NK-92 treated with Interleukin-12 subunit alpha and Interleukin-12 subunit beta, amount 100 ng/mL, for 24 hours (cell line): ENCODE data around the gene TMEM97.

Experiments used
- DNase-seq: peaks from one replicate; lab custom pipeline; 2025; lab: John Stamatoyannopoulos, UW

The TMEM97 gene

DNA sequence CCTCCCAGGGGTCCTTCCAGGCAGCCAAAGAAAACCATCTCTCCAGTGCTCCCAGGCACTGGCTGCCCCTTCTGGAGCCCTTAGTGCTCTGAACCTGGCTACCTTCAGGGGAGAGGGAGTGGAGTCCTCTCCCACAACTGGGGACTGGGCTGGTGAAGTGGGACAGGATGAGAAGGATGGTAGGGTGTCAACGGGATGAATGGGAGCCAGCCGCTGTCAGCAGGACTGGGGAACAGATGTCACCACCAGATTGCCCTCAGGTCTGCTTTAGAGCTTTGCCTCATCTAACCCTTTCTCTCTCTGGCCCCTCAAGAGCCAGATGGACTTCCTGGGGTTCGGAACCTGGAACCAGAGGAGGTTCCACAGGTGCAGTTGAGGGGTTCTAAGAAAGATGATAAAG is 46.5 kb downstream of the TMEM97 start:
- no peak for DNase-seq

DNA sequence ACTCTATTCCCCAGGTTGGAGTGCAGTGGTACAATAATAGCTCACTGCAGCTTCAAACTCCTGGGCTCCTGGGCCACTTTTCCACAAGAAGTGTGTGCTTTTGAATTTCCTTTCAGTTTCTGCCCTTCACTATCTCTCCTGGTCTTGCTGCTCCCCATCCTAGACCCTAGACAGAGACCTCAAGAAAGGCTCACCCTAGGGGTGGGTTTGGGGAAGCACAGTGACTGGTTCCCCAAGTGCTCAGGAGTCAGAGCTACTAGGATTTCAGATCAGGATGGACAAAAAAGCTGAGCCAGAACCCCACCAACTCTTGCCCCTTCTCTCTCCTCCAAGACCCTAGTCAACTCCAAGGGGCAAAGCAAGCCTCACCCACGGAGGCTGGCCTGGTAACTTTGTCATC is 47.6 kb downstream of the TMEM97 start:
- no peak for DNase-seq

DNA sequence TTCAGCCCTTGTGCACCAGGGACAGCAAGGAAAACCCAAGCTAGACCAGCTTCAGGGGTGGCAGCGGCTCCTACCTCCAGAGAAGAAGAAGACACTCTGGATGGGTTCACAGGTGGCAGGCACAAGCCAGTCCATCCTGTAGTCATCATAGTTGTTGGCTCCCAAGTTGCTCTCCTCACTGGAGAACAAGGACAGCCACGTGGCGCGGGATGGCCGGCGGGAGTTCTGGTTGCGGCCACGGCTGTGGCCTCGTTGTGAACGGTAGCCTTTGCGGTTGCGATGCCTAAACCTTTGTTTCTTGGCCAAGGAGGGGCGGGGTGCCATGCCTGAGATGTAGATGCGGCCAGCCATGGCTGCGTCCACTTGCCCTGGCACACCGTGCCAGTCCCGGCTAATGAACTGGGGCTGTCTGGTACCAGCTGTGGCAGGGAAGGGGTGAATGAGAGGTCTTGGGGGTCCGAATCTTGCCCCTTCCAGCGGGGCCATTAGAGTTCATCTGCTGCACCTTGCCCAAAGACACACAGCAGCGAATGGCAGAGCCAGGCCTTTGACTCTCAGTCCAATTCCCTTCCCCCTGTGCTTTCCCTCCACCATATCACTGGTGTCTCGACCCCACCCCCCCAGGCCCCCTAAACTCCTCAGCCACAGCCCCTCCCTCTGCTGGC is 48.8 kb downstream of the TMEM97 start:
- no peak for DNase-seq

DNA sequence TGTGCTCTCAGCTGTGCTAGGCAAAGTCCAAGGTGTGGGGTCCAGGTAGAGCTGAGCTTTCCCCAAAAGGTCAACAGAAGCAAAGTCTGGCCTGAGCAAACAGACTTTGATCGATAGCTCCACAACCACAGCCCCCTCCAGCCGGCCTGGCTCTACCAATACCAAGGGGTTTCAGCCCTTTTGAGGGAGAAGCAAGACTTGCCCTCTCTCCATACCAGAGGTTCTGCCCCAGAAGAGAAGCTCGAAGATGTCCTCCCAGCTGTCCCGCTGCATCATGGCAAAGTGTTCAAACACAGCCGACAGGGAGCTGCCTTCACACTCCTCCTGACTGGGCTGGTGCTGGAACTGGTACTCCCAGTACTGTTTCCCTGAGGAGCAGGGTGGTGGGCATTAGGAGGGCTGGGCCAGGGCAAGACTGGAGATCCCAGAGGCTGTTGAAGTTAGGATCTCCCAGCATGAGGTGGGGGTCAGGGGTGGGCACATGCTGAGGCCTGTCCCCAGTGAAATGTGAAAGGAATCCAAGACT is 49.4 kb downstream of the TMEM97 start:
- no peak for DNase-seq

DNA sequence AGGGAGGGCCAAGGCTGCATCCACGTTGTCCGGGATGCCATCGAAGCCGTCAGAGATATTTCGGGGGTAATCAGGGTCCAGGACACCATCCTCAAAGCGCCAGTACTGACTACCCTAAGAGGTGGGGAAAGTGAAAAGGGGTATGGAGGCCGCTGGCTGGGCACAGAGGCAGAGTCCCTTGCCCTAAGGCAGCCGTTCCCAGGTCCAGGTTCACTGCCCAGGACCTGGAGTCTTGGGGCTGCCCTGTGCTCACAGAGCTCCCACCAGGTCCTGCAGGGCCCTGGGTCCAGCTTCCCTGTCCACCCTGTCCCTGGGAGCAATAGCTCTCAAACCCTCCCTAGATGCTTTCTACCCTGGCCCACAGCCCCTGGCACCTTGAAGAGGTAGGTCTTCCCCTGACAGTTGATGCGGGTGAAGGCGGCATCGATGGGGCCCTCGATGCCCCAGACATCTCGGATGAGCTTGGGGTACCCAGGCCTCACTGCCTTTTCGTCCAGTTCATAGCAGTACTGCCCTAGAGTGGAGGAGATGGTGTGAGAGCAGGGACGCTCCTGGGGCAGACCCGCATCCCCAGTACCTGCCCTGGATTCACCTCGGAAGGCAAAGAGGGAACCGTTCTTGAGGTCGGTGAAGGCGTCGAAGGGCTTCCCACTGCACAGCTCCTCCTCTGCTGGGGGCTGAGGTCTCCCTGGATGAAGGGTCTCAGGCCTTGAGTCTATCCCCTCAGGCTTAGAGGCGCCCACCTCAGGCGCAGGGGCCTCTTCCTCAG is 50.1 kb downstream of the TMEM97 start:
- DNase-seq, result no peak

DNA sequence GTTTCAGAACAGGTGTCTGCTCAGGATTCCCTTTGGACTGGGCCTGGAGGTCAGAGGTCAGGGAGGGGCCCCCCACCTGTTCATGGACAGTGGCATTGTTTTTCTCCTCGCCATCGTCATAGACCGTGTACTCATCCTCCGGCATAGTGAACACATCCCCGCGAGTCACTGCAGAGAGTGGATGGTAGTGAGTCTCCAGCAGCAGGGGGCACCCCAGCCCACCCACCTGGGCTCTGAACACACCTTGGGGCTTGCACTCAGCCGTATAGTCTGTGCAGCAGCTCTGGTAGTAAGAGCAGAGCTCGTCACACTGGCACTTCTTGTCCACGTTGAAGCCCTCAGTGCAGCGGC is 50.7 kb downstream of the TMEM97 start:
- no peak for DNase-seq

DNA sequence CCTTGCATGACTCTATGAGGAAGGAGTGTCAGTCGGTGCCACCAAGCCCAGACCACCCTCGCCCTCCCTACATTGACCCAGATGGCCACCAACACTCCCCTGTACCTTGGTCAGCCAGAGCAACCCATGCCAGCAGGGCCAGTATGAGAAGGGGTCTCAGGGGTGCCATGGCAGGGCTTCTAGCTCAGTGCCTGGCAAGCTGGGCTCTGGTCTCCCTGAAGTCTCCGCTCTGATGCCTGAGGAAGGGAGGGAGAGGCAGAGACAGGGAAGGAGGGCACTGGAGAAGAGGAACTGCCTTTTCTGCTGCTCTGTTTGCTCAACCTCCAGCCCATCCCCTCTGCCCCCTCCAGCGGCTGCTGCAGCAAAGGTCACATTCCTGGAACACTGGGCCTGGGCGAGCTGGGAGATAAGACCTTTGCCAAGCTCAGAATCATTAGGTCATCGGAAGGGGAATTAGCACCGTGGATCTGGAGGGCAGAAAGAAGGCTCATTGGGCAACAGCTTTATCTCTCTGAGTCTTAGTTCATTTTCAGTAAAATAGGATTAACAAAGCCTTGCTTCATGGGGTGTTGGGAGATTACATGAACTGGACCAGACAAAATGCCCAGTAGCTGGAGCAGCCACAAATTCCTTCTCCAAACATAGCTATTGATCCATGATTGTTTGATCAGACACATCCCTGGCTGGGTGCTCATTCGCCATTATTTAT is 51.2 kb downstream of the TMEM97 start, which contains the start of gene VTN:
TSS of gene VTN (minus strand) at position 273 of the 709 bp plus-strand sequence. CDS start at position 169, 104 bp downstream.
- no peak for DNase-seq

DNA sequence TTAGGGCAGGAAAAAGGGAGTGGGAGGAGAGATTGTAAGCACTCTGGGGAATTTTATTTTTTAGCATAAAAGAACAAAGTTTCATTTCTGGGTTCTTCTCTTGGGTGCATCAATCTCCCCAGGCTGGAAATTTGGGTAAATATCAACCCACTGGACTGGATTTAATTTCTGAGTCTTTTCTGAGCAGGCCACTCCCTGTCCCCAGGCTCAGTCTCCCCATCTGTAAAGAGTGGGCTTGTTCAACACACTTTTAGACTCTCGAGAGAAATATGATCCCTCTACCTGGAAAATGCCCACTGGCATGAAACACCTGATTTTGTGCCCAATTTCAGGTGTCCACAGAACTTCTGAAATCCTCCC is 51.7 kb downstream of the TMEM97 start:
- DNase-seq, result no peak

DNA sequence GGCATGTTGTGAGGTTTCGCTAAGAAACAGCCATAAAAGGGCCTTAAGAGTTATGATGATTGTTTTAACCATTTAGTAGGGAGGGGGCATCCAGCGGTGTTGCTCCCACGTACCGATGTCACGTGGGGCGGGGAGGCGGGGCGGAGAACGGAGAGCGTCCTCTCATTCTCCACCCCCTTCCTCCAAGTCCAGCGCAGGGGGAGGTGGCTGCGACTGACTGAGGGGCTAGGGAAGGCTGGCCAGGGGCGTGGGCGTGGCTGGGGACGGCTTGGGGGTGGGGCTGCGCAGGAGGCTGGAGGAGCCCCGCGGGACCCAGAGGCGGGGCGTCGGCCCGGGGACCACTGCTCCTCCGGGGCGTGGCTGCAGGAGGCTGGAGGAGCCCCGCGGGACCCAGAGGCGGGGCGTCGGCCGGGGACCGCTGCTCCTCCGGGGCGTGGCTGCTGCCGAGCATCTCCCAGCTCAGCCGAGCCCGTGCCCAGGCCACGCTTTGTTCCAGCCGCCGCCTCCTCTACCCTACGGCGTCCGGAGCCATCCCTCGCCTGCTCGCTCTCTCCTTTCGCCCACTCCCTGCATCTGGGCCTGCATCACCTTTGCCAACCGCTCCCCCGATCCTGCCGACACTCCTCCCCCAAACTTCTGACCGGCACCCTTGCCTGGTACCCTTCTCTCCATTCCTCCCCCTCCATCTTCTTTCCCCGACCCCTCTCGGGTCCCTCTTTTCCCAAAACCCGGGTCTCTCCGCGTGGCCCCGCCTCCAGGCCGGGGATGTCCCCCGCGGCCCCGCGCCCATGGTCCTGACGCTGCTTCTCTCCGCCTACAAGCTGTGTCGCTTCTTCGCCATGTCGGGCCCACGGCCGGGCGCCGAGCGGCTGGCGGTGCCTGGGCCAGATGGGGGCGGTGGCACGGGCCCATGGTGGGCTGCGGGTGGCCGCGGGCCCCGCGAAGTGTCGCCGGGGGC is 52.5 kb downstream of the TMEM97 start, which contains the start of gene SARM1:
TSS of gene SARM1 (plus strand) at position 450 of the 958 bp plus-strand sequence. CDS start at position 789, 339 bp downstream.
- DNase-seq, result peak; percentile 92

DNA sequence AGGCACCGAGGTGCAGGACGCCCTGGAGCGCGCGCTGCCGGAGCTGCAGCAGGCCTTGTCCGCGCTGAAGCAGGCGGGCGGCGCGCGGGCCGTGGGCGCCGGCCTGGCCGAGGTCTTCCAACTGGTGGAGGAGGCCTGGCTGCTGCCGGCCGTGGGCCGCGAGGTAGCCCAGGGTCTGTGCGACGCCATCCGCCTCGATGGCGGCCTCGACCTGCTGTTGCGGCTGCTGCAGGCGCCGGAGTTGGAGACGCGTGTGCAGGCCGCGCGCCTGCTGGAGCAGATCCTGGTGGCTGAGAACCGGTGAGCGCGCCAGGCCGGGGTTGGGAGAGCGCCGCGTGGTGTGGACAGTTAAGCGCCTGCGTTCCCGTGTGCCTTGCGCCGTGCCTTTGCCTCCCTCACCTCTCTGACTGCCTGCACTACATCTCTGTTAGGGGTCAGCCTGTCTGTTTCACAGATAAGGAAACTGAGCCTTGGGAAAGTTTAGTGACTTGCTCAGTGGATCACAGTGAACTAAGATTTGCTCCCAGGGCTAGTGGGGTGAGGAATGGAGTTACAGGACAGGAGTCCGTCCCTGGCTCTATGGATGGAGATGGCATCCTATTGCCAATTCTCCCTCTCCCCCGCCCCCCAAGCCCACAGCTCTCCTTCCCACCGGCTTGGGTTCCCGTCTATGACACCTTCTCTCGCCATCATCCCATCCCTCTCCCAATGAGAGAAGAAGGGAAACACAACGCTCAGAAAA is 53.4 kb downstream of the TMEM97 start:
- DNase-seq, result no peak

DNA sequence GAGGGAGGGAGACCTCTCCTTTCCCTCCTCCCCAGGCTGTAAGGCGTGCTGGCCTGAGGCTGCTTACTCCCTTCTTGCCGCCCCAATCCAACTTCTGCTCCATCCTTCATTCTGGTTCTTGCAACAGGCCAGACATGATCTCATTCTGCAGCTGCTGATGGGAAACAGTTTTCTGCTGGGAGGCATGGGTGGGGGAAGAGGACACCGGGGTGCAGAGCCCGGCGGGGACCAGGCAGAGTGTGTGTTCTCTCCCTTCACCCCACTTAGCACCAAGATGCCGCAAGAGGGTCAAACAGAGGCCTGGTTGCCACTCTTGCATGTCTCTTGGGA is 53.9 kb downstream of the TMEM97 start:
- no peak for DNase-seq
